ENCODE measurements around the gene CCDC194. TPM values are rescaled to one million over a fixed set of nuclear protein-coding genes. Genes with fewer than 3 reads are reported as not detected.

The CCDC194 gene, protein sequence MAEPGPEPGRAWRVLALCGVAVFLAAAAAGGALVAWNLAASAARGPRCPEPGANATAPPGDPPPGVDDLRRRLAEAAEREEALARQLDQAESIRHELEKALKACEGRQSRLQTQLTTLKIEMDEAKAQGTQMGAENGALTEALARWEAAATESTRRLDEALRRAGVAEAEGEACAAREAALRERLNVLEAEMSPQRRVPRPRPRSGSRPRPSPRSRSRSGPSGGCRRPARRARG
- under 0.01 and 1.2 TPM in 2 replicates for total RNA-seq

DNA sequence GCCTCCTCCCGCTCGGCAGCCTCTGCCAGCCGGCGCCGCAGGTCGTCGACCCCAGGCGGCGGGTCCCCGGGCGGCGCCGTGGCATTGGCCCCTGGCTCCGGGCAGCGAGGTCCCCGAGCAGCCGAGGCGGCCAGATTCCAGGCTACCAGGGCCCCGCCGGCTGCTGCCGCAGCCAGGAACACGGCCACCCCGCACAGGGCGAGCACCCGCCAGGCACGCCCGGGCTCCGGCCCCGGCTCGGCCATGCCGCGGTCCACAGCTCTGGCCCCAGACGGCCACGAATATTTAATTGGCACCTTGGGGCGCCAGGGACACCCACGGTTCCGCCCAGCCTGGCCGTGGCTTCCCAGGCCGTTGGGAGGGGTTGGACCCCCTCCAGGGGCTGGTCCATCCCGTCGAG lies at the start of gene CCDC194:
Gene CCDC194, minus strand, starts transcription at position 283 of the 400 bp plus-strand sequence. Its CDS starts 38 bp downstream, at position 245.

DNA sequence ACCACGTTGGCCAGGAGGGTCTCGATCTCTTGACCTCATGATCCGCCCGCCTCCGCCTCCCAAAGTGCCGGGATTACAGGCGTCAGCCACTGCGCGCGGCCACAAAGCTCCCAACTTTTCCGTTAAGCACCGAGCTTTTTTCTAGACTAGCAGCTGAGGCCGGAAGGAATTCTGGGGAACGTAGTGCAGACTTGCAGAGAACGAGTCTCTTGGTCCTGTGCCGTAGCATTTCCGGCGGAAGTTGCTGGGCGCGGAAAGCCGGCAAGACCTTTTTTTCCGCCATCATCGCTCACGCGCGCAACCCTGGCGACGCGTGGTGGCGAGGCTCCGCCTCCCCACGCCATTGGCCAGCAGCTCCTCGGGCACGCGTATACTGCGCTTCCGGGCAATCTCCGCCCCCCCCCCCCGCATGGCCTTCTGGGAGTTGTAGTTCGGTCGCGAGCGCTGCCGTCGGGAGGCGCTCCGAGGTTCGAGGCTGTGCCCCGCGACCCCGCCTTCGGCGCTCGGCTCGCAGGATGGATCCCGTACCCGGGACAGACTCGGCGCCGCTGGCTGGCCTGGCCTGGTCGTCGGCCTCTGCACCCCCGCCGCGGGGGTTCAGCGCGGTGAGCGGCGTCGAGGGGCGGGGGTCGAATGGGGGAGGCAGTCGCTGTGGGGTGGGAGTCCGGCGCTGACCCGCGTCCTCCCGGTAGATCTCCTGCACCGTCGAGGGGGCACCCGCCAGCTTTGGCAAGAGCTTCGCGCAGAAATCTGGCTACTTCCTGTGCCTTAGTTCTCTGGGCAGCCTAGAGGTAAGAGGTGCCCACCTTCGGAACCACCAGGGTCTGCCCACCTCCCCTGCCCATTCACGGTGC lies 25.9 kb upstream of the CCDC194 start, which contains the start of gene MVB12A:
Gene MVB12A, plus strand, starts transcription at position 427 of the 854 bp plus-strand sequence. Its CDS starts 89 bp downstream, at position 516.

DNA sequence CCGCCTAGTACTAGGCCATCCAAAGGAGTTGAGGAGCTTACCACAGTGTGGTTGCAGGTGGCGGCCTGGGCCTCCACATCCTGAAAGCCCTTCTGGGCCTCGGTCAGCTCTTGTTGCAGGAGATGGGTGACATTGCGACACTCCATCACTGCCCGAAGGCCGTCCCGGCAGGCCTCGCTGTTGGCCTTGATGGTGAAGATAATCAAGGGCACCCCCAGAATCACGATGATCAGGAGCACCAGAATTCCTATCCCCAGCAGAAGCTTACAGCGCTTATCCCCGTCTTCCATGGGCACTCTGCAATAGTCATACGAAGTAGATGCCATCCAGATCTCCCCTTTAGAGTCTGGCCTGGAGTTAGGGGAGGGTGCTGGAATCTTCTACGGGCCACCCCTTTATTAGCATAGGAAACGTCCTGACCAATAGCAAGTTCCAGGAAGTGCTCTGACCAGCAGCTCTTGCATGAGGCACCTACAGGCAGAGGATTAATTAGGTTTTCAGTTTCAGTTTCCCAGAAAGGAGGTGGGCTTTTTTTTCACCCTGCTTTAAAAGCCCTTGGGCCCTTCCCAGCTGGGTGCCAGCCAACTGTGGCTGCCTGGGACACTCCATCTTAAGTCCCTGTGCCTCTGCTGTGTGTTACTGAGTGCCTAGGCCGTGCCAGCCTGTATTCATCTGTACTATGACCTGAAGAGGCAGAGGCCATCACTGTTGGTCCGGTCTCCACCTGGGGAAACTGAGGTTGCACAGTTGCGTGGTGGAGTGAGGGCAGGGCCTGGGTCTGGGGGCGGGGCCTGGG lies 11.5 kb upstream of the CCDC194 start, which contains the start of gene BST2:
Gene BST2, minus strand, starts transcription at position 381 of the 796 bp plus-strand sequence. Its CDS starts 55 bp downstream, at position 326.

DNA sequence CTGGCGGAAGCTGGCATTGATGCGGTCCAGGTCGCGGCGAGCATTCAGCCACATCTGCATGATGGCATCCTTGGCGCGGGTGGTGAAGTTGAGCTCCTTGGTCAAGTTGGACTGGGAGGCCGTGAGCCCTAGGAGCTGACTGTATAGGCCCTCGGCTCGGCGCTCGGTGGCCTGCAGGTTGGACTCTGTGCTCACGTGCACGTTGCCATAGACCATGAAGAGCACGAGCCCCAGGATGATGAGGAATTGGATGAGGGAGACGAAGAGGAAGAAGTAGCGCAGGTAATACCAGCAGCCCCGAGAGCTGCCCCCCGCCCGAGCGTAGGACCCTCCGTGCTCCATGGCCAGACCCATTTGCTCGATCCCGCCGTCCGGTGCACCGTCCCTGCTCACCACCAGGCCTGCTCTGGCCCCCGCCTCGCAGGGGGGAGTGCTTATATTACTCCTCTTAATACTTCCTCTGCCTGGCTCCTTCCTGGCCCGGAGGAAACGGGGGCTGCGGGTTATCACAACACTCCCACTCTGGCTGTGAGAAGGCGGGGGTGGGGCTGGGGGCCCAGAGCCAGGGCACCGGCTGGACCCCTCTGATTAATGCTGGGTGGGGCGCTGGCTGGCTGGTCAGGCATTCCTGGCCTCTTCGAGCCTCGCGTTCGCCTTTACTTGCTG lies 16.9 kb downstream of the CCDC194 start, which contains the start of gene PLVAP:
Gene PLVAP, minus strand, starts transcription at position 408 of the 666 bp plus-strand sequence. Its CDS starts 54 bp downstream, at position 354.

Other genes with a start within 250 kb of the CCDC194 start
- gene USE1, start 178.8 kb downstream of the CCDC194 start, total RNA-seq = 19.2 and 19.6 TPM in 2 replicates
- 4.1 and 4.2 TPM in 2 replicates for gene OCEL1, start 168.0 kb downstream of the CCDC194 start, total RNA-seq
- gene NR2F6, start 148.3 kb downstream of the CCDC194 start, total RNA-seq = 49.7 and 55.8 TPM in 2 replicates
- 13.3 and 17.2 TPM in 2 replicates for gene USHBP1, start 129.5 kb downstream of the CCDC194 start, total RNA-seq
- gene BABAM1, start 126.8 kb downstream of the CCDC194 start, total RNA-seq = 134 and 168 TPM in 2 replicates
- 0.65 and 1.4 TPM in 2 replicates for gene ANKLE1, start 112.3 kb downstream of the CCDC194 start, total RNA-seq
- gene ABHD8, start 90.8 kb downstream of the CCDC194 start, total RNA-seq = 5.2 and 9.9 TPM in 2 replicates
- 33.8 and 37.7 TPM in 2 replicates for gene MRPL34, start 88.3 kb downstream of the CCDC194 start, total RNA-seq
- gene DDA1, start 84.6 kb downstream of the CCDC194 start, total RNA-seq = 10.4 and 27.7 TPM in 2 replicates
- gene ANO8, start 59.3 kb downstream of the CCDC194 start, total RNA-seq = 3.6 and 3.8 TPM in 2 replicates
- gene GTPBP3, start 56.6 kb downstream of the CCDC194 start, total RNA-seq = 15.3 and 18.7 TPM in 2 replicates
- 0.61 and 4.5 TPM in 2 replicates for gene PLVAP, start 16.9 kb downstream of the CCDC194 start, total RNA-seq
- gene BST2, start 11.4 kb upstream of the CCDC194 start, total RNA-seq = 146 and 1,184 TPM in 2 replicates
- 44.2 and 46.0 TPM in 2 replicates for gene MVB12A, start 25.9 kb upstream of the CCDC194 start, total RNA-seq
- gene TMEM221, start 54.5 kb upstream of the CCDC194 start, total RNA-seq = not detected in 2 replicates
- not detected in 2 replicates for gene NXNL1, start 66.7 kb upstream of the CCDC194 start, total RNA-seq
- 7.8 and 9.6 TPM in 2 replicates for gene SLC27A1, start 76.3 kb upstream of the CCDC194 start, total RNA-seq
- 47.3 and 53.9 TPM in 2 replicates for gene PGLS, start 117.5 kb upstream of the CCDC194 start, total RNA-seq
- 72.8 and 87.1 TPM in 2 replicates for gene COLGALT1, start 161.5 kb upstream of the CCDC194 start, total RNA-seq